ENCODE results near the gene KLF15. TPM values are rescaled to one million over a fixed set of nuclear protein-coding genes. Genes with fewer than 3 reads are reported as not detected.

Gene KLF15
- 18.0 and 19.3 TPM in 2 replicates for total RNA-seq
- long read RNA-seq, result 0 reads

DNA sequence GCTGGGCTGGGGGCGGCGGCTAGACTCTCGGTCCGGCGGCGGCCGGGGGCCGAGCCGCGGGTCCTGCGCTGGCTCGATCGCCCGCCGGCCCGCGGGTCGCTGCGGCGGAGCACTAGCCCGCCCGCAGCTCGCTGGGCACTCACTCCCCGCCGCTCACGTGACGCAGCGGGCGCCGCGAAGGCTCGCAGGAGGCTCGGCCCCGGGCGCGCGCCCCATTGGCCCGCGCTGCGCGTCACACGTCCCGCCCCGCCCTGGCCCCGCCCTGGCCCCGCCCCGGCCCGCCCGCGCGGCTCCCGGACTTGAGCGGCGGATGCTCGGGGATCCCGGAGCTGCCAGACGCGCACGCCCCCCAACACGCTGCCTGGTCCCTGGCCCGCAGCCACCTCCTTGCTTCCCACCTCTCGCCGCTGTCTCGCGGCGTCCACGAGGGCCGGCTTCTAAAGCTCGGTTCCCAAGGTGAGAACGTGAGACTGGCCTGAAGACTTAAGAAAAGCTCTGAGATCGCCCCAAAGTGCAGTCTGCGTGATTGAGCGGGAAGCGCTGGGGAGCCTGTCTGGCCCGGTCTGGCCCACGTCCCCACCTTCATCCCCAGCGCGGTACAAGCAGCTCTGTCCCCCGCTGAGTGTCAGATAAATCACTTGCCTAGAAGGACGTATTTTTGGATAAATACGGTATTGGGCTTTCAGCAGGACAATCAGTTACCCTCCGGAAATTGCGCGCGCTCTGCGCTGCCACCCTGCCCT lies at the start of gene KLF15:
TSS of gene KLF15 (minus strand) at position 114 of the 743 bp plus-strand sequence. CDS start 4,486 bp downstream, outside the sequence.
- H3K9me3 Mint-ChIP-seq, result no peaks in the 10 kb centered on the region
- H3K4me1 Mint-ChIP-seq, result peaks cover 22% of the 10 kb centered on the region
- peak within 1 kb of the TSS; percentile 98 for H3K4me3 Mint-ChIP-seq
- H3K27me3 Mint-ChIP-seq (ENCODE audit: low read depth), result peaks cover 22% of the 10 kb centered on the region
- TF ChIP-seq, protein P1, sequence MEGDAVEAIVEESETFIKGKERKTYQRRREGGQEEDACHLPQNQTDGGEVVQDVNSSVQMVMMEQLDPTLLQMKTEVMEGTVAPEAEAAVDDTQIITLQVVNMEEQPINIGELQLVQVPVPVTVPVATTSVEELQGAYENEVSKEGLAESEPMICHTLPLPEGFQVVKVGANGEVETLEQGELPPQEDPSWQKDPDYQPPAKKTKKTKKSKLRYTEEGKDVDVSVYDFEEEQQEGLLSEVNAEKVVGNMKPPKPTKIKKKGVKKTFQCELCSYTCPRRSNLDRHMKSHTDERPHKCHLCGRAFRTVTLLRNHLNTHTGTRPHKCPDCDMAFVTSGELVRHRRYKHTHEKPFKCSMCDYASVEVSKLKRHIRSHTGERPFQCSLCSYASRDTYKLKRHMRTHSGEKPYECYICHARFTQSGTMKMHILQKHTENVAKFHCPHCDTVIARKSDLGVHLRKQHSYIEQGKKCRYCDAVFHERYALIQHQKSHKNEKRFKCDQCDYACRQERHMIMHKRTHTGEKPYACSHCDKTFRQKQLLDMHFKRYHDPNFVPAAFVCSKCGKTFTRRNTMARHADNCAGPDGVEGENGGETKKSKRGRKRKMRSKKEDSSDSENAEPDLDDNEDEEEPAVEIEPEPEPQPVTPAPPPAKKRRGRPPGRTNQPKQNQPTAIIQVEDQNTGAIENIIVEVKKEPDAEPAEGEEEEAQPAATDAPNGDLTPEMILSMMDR (conservative IDR thresholded peaks at IDR 0.05), result no peak
- peak within 1 kb of the TSS; percentile 98 for H3K27ac Mint-ChIP-seq (ENCODE audit: unreplicated experiment)
- H3K36me3 Mint-ChIP-seq (ENCODE audit: low read depth), result no peaks in the 10 kb centered on the region
- peak; percentile 74 for DNase-seq (ENCODE audit: low read depth, low spot score)

DNA sequence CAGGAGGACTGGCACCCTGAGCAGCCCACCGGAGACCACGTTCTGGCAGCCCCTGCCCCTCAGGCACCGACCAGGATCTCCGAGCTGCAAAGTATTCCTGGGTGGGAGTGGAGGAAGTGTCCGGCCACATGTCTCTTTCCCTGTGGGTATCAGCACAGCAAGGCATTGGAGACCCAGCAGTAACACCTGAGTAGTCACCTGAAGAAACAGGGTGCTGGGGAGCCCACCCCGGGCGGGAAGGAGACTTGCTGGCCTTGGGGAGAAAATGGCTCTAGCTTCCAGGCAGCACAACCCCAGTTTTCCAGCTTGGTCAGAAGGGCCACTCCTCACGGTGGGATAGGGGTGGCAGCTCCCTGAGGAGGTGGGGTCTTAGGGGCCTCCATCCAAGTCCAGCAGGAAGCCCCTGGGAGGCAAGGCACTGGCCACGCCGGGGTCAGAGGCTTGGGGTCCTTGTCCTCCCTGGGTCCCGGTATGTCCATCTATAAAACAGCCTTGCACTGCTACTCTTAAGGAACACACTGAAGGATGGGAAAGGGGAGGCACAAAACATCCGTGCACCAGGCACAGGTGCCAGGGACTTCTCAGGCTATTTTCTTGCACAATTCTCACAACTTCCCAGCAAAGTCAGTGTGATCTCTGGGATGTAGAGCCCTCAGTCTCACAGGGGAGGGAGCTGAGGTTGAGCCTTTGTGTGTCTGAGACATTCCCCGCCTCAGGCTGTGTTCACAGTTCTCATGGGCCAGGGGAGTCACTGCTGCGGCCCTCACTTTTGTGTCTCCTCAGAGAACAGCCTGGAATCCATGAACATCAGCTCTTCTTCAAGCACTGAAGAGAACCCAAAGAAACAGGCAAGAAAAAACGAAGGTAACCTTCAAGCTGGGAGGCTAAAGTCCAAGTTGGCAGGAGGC lies 49.4 kb upstream of the KLF15 start:
- Mint-ChIP-seq H3K9me3 (no peaks in the 10 kb centered on the region), H3K4me3 (no peak overlapping the region), H3K36me3 (ENCODE audit: low read depth) (no peaks in the 10 kb centered on the region), H3K27ac (ENCODE audit: unreplicated experiment) (no peak overlapping the region), H3K4me1 (no peaks in the 10 kb centered on the region), H3K27me3 (ENCODE audit: low read depth) (peaks cover under 1% of the 10 kb centered on the region)
- no peak for DNase-seq (ENCODE audit: low read depth, low spot score)
- TF ChIP-seq, protein P1 (conservative IDR thresholded peaks at IDR 0.05), result no peak

DNA sequence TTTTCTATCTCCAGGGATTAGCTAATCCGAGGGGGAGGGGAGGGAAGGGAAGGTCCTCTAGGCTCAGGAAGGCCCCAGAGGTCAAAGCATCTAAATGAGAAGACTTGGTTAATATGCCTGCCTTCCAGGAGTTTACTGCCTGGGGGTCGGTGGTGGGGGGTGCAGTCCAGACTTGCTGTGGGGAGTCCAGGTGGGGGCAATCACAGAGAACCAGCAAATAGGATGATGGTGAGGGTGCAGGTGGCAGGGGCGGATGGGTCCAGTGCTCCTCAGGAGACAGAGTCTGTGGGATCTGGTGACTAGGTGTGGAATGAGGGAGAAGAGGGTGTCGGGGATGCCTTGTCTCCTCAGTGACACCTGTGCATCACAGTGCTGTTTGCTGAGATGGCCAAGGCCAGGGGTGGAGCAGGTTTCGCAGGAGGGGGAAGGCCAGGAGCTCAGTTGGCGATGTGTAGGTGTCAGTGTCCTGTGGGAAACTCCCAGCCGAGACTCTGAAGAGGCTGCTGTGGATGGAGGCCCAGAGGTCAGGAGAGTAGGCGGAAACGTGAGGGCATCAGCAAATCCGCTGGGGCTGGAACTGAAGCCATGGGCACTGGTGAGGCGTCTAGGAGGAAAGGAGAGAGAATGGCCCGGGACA lies 45.6 kb upstream of the KLF15 start:
- Mint-ChIP-seq H3K4me3 (no peak overlapping the region), H3K27ac (ENCODE audit: unreplicated experiment) (no peak overlapping the region), H3K27me3 (ENCODE audit: low read depth) (no peaks in the 10 kb centered on the region), H3K9me3 (no peaks in the 10 kb centered on the region), H3K4me1 (peaks cover 20% of the 10 kb centered on the region), H3K36me3 (ENCODE audit: low read depth) (no peaks in the 10 kb centered on the region)
- TF ChIP-seq, protein P1 (conservative IDR thresholded peaks at IDR 0.05), result no peak
- no peak for DNase-seq (ENCODE audit: low read depth, low spot score)

DNA sequence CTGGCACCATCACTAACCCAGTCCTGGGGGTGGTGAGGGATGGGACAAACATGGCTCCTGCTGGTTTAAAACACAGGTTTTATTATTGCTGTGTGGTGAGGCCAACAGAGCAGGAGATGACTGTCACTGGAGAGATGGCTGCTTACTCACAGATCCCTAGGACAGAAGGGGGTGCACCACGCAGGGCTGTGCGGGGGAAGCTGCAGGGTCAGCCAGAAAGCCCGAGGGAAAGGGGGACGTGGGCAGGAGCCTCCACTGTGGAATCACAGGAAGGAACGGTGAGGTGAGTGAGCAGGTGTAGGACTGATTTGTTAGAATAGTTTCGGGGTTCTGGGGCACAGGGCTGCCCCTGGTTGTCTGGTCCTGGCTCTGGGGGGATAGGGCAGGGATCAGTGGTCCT lies 45.0 kb upstream of the KLF15 start:
- DNase-seq (ENCODE audit: low read depth, low spot score), result no peak

More for the DNA sequence above, 45.0 kb upstream of the KLF15 start:
- H3K36me3 Mint-ChIP-seq (ENCODE audit: low read depth), result no peaks in the 10 kb centered on the region
- H3K4me3 Mint-ChIP-seq, result no peak overlapping the region
- TF ChIP-seq, protein P1 (conservative IDR thresholded peaks at IDR 0.05), result no peak
- no peaks in the 10 kb centered on the region for H3K27me3 Mint-ChIP-seq (ENCODE audit: low read depth)
- H3K4me1 Mint-ChIP-seq, result peaks cover 20% of the 10 kb centered on the region
- no peaks in the 10 kb centered on the region for H3K9me3 Mint-ChIP-seq
- no peak overlapping the region for H3K27ac Mint-ChIP-seq (ENCODE audit: unreplicated experiment)

Data from neural crest cell (in vitro differentiated cells).